K562 (cell line): ENCODE data around the gene DAZAP1. TPM values are rescaled to one million over a fixed set of nuclear protein-coding genes. Genes with fewer than 3 reads are reported as not detected.

Source experiments
- BDP1 ChIP-seq: IDR thresholded peaks from 3 replicates; pipeline ENCODE4 v1.6.1; 2011; ENCODE audit not compliant: insufficient read length, insufficient read depth
- BRD9 ChIP-seq: fragments of 450-650 bp; IDR thresholded peaks from 2 replicates; pipeline ENCODE4 v1.6.1; 2018; ENCODE audit warnings: low read depth; ENCODE audit not compliant: partially characterized antibody
- BRF1 ChIP-seq: IDR thresholded peaks from 3 replicates; pipeline ENCODE4 v1.6.1; 2011; ENCODE audit warnings: borderline replicate concordance, mild to moderate bottlenecking; ENCODE audit not compliant: insufficient read length; ENCODE audit errors: extremely low read depth
- BRF2 ChIP-seq: IDR thresholded peaks from 3 replicates; pipeline ENCODE4 v1.6.1; 2011; ENCODE audit warnings: borderline replicate concordance, mild to moderate bottlenecking; ENCODE audit not compliant: insufficient read length, insufficient read depth
- CHCHD3 ChIP-seq: fragments of 250-450 bp; sonication (Bioruptor Pico); IDR thresholded peaks from 2 replicates; pipeline ENCODE4 v2.1.2; 2022; ENCODE audit warnings: mild to moderate bottlenecking
- E2F6 ChIP-seq, 2 experiments: IDR thresholded peaks; 2 replicates each; pipeline ENCODE4 v1.6.1; 2011; ENCODE audit warnings: borderline replicate concordance in 1 of 2, control low read depth in 1 of 2, low read depth in 1 of 2, low read length in 1 of 2, mild to moderate bottlenecking in 1 of 2, mixed read lengths in 1 of 2, moderate library complexity in 1 of 2; ENCODE audit not compliant: insufficient read depth in 1 of 2, insufficient read length in 1 of 2, poor library complexity in 1 of 2, severe bottlenecking in 1 of 2; ENCODE audit errors: extremely low read depth in 1 of 2
- HES1 ChIP-seq: fragments of 450-650 bp; IDR thresholded peaks from 2 replicates; pipeline ENCODE4 v1.6.1; 2016; ENCODE audit warnings: low read depth, mild to moderate bottlenecking, moderate library complexity
- MEF2D ChIP-seq: conservative IDR thresholded peaks from 2 replicates; pipeline ENCODE4 v1.6.1; 2016; ENCODE audit warnings: low read depth, missing genetic modification characterization, missing compliant biosample characterization
- MIER1 ChIP-seq: fragments of 450-650 bp; IDR thresholded peaks from 2 replicates; pipeline ENCODE4 v1.6.1; 2016; ENCODE audit warnings: antibody characterized with exemption, mild to moderate bottlenecking, low read depth
- MYNN ChIP-seq, 2 experiments: sonication (generic); formaldehyde crosslinking in 1 of 2; IDR thresholded peaks; 2 replicates each; pipeline versions ENCODE4 v1.5.0 to v1.6.1; 2016 to 2020; ENCODE audit warnings: antibody characterized with exemption in 1 of 2, missing genetic modification reagents in 1 of 2
- NBN ChIP-seq: fragments of 450-650 bp; IDR thresholded peaks from 2 replicates; pipeline ENCODE4 v1.6.1; 2016; ENCODE audit warnings: low read depth, mild to moderate bottlenecking
- PML ChIP-seq: IDR thresholded peaks from 2 replicates; pipeline ENCODE4 v1.6.1; 2012; ENCODE audit warnings: low read length, inconsistent platforms
- PRMT5 ChIP-seq: sonication (generic); formaldehyde crosslinking; IDR thresholded peaks from 2 replicates; pipeline ENCODE4 v1.5.0; 2020; ENCODE audit warnings: missing genetic modification reagents
- TSHZ1 ChIP-seq: fragments of 250-450 bp; sonication (Bioruptor Pico); IDR thresholded peaks from 2 replicates; pipeline ENCODE4 v1.4.0; 2020; ENCODE audit warnings: mild to moderate bottlenecking, moderate library complexity
- ZNF133 ChIP-seq: fragments of 250-450 bp; sonication (Bioruptor Pico); IDR thresholded peaks from 2 replicates; pipeline ENCODE4 v1.4.0; 2020; ENCODE audit warnings: mild to moderate bottlenecking
- ZNF239 ChIP-seq: fragments of 250-450 bp; sonication (Bioruptor Pico); IDR thresholded peaks from 2 replicates; pipeline ENCODE4 v1.4.0; 2020; ENCODE audit warnings: mild to moderate bottlenecking
- ZNF280B ChIP-seq: fragments of 250-450 bp; sonication (Bioruptor Pico); IDR thresholded peaks from 2 replicates; pipeline ENCODE4 v1.5.1; 2021; ENCODE audit warnings: mild to moderate bottlenecking
- ZNF384 ChIP-seq: IDR thresholded peaks from 2 replicates; pipeline ENCODE4 v1.6.1; 2012; ENCODE audit warnings: low read depth, low read length, improper control_type of control experiment
- ZNF766 ChIP-seq: fragments of 200-800 bp; sonication (Bioruptor generic); conservative IDR thresholded peaks from 2 replicates; pipeline ENCODE4 v1.6.1; 2016; ENCODE audit warnings: missing genetic modification characterization, missing compliant biosample characterization
- polyA plus RNA-seq, 8 experiments: library from polyadenylated mRNA; depleted of rRNA in 4 of 8; stranded (reverse) in 5 of 8; unstranded in 3 of 8; fragments of >200 nt; fragmentation: Nextera tagmentation in 2 of 8; fragmentation: Illumina TruSeq in 1 of 8; extraction: Ambion mirVana in 2 of 8; extraction: Trizol in 1 of 8; gene quantifications; 2 replicates each; pipeline versions ENCODE4 v1.2.1 to v1.2.3, GENCODE V29; 2011 to 2014; ENCODE audit warnings: inconsistent platforms in 1 of 8, missing spikeins in 1 of 8
- total RNA-seq, 7 experiments: library from RNA; depleted of rRNA in 6 of 7; stranded (reverse); fragments of >200 nt in 6 of 7; fragmentation: Illumina TruSeq in 2 of 7; extraction: Trizol in 2 of 7; gene quantifications; 2 replicates each; pipeline versions ENCODE4 v1.2.1 to v1.2.3, GENCODE V29; 2011 to 2021; ENCODE audit warnings: low replicate concordance in 1 of 7

Gene DAZAP1
- total and polyA plus RNA-seq, 9 of the 15 experiments (the other 6 are each of a cell fraction or from before 2014, with no cell fraction given), result 10.8 to 289 (median 142) TPM

GRCh38 chr19:1438035-1438932 is 30.9 kb downstream of the DAZAP1 start, which contains the start of gene RPS15 (continued):
- TF ChIP-seq ZNF280B (CRISPR knock-in tag), result no peak
- no peak for TF ChIP-seq ZNF133 (CRISPR knock-in tag)
- no peak for TF ChIP-seq BRF1
- TF ChIP-seq ZNF384, result no peak
- peak; percentile 44; the same call in 1 of the 2 replicates for TF ChIP-seq ZNF766 (CRISPR knock-in tag)
- TF ChIP-seq MIER1, result no peak
- TF ChIP-seq BRF2, result no peak
- TF ChIP-seq PRMT5, result peak; percentile 20; the same call in 1 of the 2 replicates
- TF ChIP-seq PML, result peak; percentile 86; the same call in 1 of the 2 replicates
- TF ChIP-seq HES1, result no peak
- no peak for TF ChIP-seq BDP1
- no peak for TF ChIP-seq MYNN (IDR thresholded peaks at IDR 0.05)
- no peak for TF ChIP-seq MYNN (CRISPR knock-in tag; IDR thresholded peaks at IDR 0.05)
- TF ChIP-seq MEF2D (tag), result no peak
- TF ChIP-seq CHCHD3 (CRISPR knock-in tag), result peak; percentile 84; the same call in 1 of the 2 replicates
- peak; percentile 49 to 74 for TF ChIP-seq E2F6 (IDR thresholded peaks at IDR 0.05; ENCODE audit: borderline replicate concordance in 1 of 2, extremely low read depth in 1 of 2, insufficient read depth in 1 of 2, insufficient read length in 1 of 2, low read depth in 1 of 2, low read length in 1 of 2, poor library complexity in 1 of 2, severe bottlenecking in 1 of 2)
- no peak for TF ChIP-seq TSHZ1
- no peak for TF ChIP-seq ZNF239 (CRISPR knock-in tag)
- peak; percentile 99 for TF ChIP-seq BRD9
- no peak; the same call in none of the 2 replicates for TF ChIP-seq NBN
